ENCODE results near the gene ZNF385B. TPM values are rescaled to one million over a fixed set of nuclear protein-coding genes. Genes with fewer than 3 reads are reported as not detected.

The ZNF385B gene
- total RNA-seq, 4 donors from 2014 or later, result 1.6 to 7.4 (median 3.9) TPM; not detected in 1

DNA sequence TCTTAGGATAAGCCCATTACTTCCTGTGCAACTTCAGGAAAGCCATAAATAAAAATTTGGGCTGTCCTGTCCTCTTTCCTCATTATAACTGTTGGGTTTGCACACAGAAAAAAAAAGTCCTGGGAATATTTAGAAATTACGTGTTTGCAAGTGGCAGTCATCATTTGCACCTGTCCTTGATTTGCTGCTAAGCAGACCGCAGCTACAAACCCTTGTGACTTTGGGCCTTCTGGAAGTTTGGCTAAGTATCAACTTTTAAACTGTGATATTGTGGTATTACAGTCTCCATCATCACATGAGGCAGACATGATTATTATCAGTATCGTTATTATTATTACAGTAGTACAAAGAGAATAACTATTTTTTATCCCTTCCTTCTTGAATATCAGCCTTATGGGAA is 336.1 kb downstream of the ZNF385B start:
- H3K27ac ChIP-seq, result no peak overlapping the region
- TF ChIP-seq POLR2A (IDR thresholded peaks at IDR 0.05), result no peak
- H3K36me3 ChIP-seq, result no peaks in the 10 kb centered on the region
- DNase-seq, result no peak
- no peaks in the 10 kb centered on the region for H3K9me3 ChIP-seq
- no peaks in the 10 kb centered on the region for H3K4me1 ChIP-seq
- H3K27me3 ChIP-seq, result no peaks in the 10 kb centered on the region
- no peak overlapping the region for H3K4me3 ChIP-seq

- Histone ChIP-seq H3K36me3 (no peaks in the 10 kb centered on the region), H3K4me1 (no peaks in the 10 kb centered on the region), H3K27me3 (no peaks in the 10 kb centered on the region), H3K9me3 (no peaks in the 10 kb centered on the region), H3K27ac (no peak overlapping the region), H3K4me3 (no peak overlapping the region)
- no peak for DNase-seq
- TF ChIP-seq, protein P1, sequence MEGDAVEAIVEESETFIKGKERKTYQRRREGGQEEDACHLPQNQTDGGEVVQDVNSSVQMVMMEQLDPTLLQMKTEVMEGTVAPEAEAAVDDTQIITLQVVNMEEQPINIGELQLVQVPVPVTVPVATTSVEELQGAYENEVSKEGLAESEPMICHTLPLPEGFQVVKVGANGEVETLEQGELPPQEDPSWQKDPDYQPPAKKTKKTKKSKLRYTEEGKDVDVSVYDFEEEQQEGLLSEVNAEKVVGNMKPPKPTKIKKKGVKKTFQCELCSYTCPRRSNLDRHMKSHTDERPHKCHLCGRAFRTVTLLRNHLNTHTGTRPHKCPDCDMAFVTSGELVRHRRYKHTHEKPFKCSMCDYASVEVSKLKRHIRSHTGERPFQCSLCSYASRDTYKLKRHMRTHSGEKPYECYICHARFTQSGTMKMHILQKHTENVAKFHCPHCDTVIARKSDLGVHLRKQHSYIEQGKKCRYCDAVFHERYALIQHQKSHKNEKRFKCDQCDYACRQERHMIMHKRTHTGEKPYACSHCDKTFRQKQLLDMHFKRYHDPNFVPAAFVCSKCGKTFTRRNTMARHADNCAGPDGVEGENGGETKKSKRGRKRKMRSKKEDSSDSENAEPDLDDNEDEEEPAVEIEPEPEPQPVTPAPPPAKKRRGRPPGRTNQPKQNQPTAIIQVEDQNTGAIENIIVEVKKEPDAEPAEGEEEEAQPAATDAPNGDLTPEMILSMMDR (IDR thresholded peaks at IDR 0.05), result no peak
Observed at GRCh38 chr2:179524809-179525339, 336.5 kb downstream of the ZNF385B start.

DNA sequence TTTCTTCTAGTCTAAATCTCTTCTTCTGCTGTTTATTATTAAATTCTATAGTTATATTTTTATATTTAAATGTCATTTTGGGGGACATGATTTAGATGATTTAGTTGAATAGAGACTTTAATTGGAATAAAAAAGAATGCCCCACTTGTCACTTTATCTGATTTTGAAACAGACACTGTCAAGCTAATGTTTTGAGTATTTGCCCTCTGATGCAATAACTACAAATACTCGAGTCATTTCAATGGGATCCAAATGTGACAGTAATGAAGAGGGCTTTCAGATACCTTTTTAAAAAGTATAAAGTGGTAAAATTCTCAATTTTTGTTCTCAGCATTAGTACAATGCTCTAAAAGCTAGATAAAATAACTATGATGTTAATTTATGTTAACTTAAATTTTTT is 339.5 kb downstream of the ZNF385B start:
- no peaks in the 10 kb centered on the region for H3K36me3 ChIP-seq
- TF ChIP-seq, protein P1 (IDR thresholded peaks at IDR 0.05), result no peak
- no peak for TF ChIP-seq POLR2A (IDR thresholded peaks at IDR 0.05)
- H3K4me1 ChIP-seq, result no peaks in the 10 kb centered on the region
- H3K27ac ChIP-seq, result no peak overlapping the region
- no peak for DNase-seq
- no peak overlapping the region for H3K4me3 ChIP-seq
- no peaks in the 10 kb centered on the region for H3K9me3 ChIP-seq
- H3K27me3 ChIP-seq, result no peaks in the 10 kb centered on the region

DNA sequence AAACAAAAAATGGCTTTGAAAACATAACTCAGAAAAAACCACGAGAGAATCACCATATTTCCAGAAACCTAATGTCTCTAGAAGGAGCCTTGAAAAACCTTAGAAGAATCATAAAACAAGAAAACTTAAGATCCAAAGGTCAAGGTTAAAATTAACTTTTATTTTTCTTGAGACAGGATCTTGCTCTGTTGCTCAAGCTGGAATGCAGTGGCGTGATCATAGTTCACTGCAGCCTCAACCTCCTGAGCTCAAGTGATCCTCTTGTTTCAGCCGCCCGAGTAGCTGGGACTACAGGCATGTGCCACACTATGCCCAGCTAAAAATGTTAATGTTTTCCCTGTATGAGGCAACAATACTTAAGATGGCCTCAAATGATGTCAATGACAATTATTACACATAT is 342.6 kb downstream of the ZNF385B start:
- Histone ChIP-seq H3K9me3 (no peaks in the 10 kb centered on the region), H3K27ac (no peak overlapping the region), H3K27me3 (no peaks in the 10 kb centered on the region), H3K36me3 (no peaks in the 10 kb centered on the region), H3K4me1 (no peaks in the 10 kb centered on the region), H3K4me3 (no peak overlapping the region)
- DNase-seq, result no peak
- no peak for TF ChIP-seq POLR2A (IDR thresholded peaks at IDR 0.05)
- TF ChIP-seq, protein P1 (IDR thresholded peaks at IDR 0.05), result no peak

DNA sequence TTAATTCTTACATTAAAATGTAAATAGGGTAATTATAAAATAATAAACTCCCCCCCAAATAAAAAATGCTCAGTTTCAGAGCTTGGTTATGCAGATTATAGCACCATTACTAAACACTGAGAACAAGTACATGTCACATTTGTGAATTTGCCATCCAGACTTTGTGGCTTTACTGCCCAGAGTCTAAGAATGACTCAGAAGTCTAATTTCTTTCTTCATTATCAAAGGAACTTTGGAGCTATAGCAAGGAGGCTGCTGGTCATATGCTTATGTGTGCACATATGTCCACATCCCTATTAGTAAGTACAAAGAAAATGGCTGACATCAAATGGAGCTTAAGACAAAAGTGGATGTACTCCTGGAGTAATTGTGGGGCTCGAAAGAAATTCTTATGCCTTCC is 348.2 kb downstream of the ZNF385B start:
- no peak overlapping the region for H3K27ac ChIP-seq
- TF ChIP-seq, protein P1 (IDR thresholded peaks at IDR 0.05), result no peak
- no peak for TF ChIP-seq POLR2A (IDR thresholded peaks at IDR 0.05)
- H3K4me3 ChIP-seq, result no peak overlapping the region
- DNase-seq, result no peak
- no peaks in the 10 kb centered on the region for H3K27me3 ChIP-seq
- H3K4me1 ChIP-seq, result no peaks in the 10 kb centered on the region
- no peaks in the 10 kb centered on the region for H3K9me3 ChIP-seq
- no peaks in the 10 kb centered on the region for H3K36me3 ChIP-seq

- H3K4me1 ChIP-seq, result no peaks in the 10 kb centered on the region
- no peak for TF ChIP-seq POLR2A (IDR thresholded peaks at IDR 0.05)
- TF ChIP-seq, protein P1 (IDR thresholded peaks at IDR 0.05), result no peak
Observed at GRCh38 chr2:179512281-179513035, 349.0 kb downstream of the ZNF385B start.

More at GRCh38 chr2:179512281-179513035, 349.0 kb downstream of the ZNF385B start:
- DNase-seq, result no peak
- Histone ChIP-seq H3K27me3 (no peaks in the 10 kb centered on the region), H3K9me3 (no peaks in the 10 kb centered on the region), H3K36me3 (no peaks in the 10 kb centered on the region), H3K4me3 (no peak overlapping the region), H3K27ac (no peak overlapping the region)

All from Peyer's patch (tissue), 4 donors.